ENCODE results near the gene NHSL1.

GRCh38 chr6:138531387-138531786, 32.1 kb upstream of the NHSL1 start:
- TF ChIP-seq, protein P1, sequence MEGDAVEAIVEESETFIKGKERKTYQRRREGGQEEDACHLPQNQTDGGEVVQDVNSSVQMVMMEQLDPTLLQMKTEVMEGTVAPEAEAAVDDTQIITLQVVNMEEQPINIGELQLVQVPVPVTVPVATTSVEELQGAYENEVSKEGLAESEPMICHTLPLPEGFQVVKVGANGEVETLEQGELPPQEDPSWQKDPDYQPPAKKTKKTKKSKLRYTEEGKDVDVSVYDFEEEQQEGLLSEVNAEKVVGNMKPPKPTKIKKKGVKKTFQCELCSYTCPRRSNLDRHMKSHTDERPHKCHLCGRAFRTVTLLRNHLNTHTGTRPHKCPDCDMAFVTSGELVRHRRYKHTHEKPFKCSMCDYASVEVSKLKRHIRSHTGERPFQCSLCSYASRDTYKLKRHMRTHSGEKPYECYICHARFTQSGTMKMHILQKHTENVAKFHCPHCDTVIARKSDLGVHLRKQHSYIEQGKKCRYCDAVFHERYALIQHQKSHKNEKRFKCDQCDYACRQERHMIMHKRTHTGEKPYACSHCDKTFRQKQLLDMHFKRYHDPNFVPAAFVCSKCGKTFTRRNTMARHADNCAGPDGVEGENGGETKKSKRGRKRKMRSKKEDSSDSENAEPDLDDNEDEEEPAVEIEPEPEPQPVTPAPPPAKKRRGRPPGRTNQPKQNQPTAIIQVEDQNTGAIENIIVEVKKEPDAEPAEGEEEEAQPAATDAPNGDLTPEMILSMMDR (IDR thresholded peaks at IDR 0.05), result no peak
- TF ChIP-seq POLR2A (IDR thresholded peaks at IDR 0.05), result no peak
